ENCODE data around the gene NFKBIE. TPM values are rescaled to one million over a fixed set of nuclear protein-coding genes. Genes with fewer than 3 reads are reported as not detected.
"Not testable (repeated sequence)": the region's sequence is repeated elsewhere in the genome, so short reads cannot be mapped to it uniquely, and the experiment has no call there.

NFKBIE gene
- polyA plus RNA-seq, 1 donor (not counting 4 experiments of a cell fraction or from before 2014, with no cell fraction given), result 7.3 TPM

DNA sequence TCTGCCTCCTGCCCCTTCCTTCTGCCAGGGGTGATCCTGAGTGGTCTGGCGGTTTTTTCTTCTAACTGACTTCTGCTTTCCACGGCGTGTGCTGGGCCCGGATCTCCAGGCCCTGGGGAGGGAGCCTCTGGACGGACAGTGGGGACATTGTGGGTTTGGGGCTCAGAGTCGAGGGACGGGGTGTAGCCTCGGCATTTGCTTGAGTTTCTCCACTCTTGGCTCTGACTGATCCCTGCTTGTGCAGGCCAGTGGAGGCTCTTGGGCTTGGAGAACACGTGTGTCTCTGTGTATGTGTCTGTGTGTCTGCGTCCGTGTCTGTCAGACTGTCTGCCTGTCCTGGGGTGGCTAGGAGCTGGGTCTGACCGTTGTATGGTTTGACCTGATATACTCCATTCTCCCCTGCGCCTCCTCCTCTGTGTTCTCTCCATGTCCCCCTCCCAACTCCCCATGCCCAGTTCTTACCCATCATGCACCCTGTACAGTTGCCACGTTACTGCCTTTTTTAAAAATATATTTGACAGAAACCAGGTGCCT lies 31.7 kb downstream of the NFKBIE start:
- Histone ChIP-seq H3K9me3 (ENCODE audit: control insufficient read depth, low read depth, low read length) (no peaks in the 10 kb centered on the region), H3K27ac (ENCODE audit: control insufficient read depth, insufficient read depth, low read length) (no peak overlapping the region), H3K9ac (ENCODE audit: control insufficient read depth, extremely low read depth, insufficient read depth, low read length) (no peak overlapping the region), H3K27me3 (ENCODE audit: control insufficient read depth, extremely low read depth, insufficient read depth, low read length) (no peaks in the 10 kb centered on the region), H4K20me1 (ENCODE audit: control insufficient read depth, extremely low read depth, insufficient read depth, low read length) (no peaks in the 10 kb centered on the region), H3K4me2 (ENCODE audit: control insufficient read depth, extremely low read depth, insufficient read depth, low read depth, low read length) (no peak overlapping the region), H3K36me3 (ENCODE audit: control insufficient read depth in 2 of 2, extremely low read depth in 1 of 2, insufficient read depth in 2 of 2, low read length in 2 of 2) (peaks cover 7 to 24% of the 10 kb centered on the region in 2 experiments), H3K79me2 (ENCODE audit: control insufficient read depth, insufficient read depth, low read length) (no peaks in the 10 kb centered on the region), H3K4me3 (ENCODE audit: control insufficient read depth in 2 of 3, extremely low read depth in 1 of 3, insufficient read depth in 2 of 3, low read depth in 1 of 3, low read length in 3 of 3) (no peak overlapping the region), H3K9me1 (ENCODE audit: control insufficient read depth, extremely low read depth, insufficient read depth, low read length) (peaks cover 3% of the 10 kb centered on the region), H2AFZ (ENCODE audit: control insufficient read depth, low read length) (no peak overlapping the region), H3K4me1 (ENCODE audit: control insufficient read depth, extremely low read depth, insufficient read depth, low read length) (peaks cover 31% of the 10 kb centered on the region)
- FAIRE-seq (no peak), DNase-seq (ENCODE audit: low read depth, low spot score) (no peak)
- TF ChIP-seq EZH2 (IDR thresholded peaks at IDR 0.05; ENCODE audit: low read length), result no peak
- TF ChIP-seq, protein P1, sequence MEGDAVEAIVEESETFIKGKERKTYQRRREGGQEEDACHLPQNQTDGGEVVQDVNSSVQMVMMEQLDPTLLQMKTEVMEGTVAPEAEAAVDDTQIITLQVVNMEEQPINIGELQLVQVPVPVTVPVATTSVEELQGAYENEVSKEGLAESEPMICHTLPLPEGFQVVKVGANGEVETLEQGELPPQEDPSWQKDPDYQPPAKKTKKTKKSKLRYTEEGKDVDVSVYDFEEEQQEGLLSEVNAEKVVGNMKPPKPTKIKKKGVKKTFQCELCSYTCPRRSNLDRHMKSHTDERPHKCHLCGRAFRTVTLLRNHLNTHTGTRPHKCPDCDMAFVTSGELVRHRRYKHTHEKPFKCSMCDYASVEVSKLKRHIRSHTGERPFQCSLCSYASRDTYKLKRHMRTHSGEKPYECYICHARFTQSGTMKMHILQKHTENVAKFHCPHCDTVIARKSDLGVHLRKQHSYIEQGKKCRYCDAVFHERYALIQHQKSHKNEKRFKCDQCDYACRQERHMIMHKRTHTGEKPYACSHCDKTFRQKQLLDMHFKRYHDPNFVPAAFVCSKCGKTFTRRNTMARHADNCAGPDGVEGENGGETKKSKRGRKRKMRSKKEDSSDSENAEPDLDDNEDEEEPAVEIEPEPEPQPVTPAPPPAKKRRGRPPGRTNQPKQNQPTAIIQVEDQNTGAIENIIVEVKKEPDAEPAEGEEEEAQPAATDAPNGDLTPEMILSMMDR (optimal IDR thresholded peaks at IDR 0.05 in 1 of 3, IDR thresholded peaks at IDR 0.05 in 1 of 3, conservative IDR thresholded peaks at IDR 0.05 in 1 of 3; ENCODE audit: extremely low read depth in 1 of 3, insufficient read depth in 2 of 3, low read length in 3 of 3), result no peak
- dilution Hi-C loops (cut with MboI; ENCODE audit: extremely low pct_ligation_motif_present, low sequenced_read_pairs), result no loop called here

DNA sequence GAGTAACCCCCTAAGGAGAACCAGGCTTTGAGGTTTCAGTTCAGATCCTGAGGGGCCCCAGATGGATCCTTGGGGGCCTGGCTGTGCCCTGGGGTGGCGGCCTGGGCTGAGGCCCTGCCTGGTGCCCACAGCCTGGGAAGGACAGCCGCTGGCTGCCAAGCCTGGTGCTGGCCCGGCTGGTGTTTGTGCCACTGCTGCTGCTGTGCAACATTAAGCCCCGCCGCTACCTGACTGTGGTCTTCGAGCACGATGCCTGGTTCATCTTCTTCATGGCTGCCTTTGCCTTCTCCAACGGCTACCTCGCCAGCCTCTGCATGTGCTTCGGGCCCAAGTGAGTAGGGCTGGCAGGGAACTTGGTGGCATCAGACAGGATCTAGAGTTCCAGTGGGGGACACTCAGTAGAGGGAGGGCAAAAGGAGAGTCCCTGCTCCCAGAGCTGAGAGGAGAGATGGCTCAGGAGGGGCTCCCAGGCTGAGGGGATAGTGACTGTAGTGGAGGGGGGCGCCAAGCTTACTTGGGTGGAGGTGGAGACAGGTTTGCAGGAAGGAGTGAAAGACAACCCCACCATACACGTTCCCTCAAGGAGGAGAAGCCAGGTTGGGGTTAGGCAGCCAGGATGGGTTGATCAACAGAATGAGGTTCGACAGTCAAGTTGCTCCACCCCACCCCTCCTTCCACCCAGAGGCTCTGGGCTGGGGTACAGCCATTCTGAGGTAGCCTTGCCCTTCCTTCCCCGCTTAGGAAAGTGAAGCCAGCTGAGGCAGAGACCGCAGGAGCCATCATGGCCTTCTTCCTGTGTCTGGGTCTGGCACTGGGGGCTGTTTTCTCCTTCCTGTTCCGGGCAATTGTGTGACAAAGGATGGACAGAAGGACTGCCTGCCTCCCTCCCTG lies 32.4 kb downstream of the NFKBIE start:
- FAIRE-seq (no peak), DNase-seq (ENCODE audit: low read depth, low spot score) (no peak)
- Histone ChIP-seq H4K20me1 (ENCODE audit: control insufficient read depth, extremely low read depth, insufficient read depth, low read length) (no peaks in the 10 kb centered on the region), H3K9me1 (ENCODE audit: control insufficient read depth, extremely low read depth, insufficient read depth, low read length) (peaks cover 3% of the 10 kb centered on the region), H2AFZ (ENCODE audit: control insufficient read depth, low read length) (no peak overlapping the region), H3K9me3 (ENCODE audit: control insufficient read depth, low read depth, low read length) (no peaks in the 10 kb centered on the region), H3K4me3 (ENCODE audit: control insufficient read depth in 2 of 3, extremely low read depth in 1 of 3, insufficient read depth in 2 of 3, low read depth in 1 of 3, low read length in 3 of 3) (no peak overlapping the region), H3K4me2 (ENCODE audit: control insufficient read depth, extremely low read depth, insufficient read depth, low read depth, low read length) (no peak overlapping the region), H3K9ac (ENCODE audit: control insufficient read depth, extremely low read depth, insufficient read depth, low read length) (no peak overlapping the region), H3K27ac (ENCODE audit: control insufficient read depth, insufficient read depth, low read length) (no peak overlapping the region), H3K36me3 (ENCODE audit: control insufficient read depth in 2 of 2, extremely low read depth in 1 of 2, insufficient read depth in 2 of 2, low read length in 2 of 2) (peaks cover 7 to 29% of the 10 kb centered on the region in 2 experiments), H3K27me3 (ENCODE audit: control insufficient read depth, extremely low read depth, insufficient read depth, low read length) (no peaks in the 10 kb centered on the region), H3K4me1 (ENCODE audit: control insufficient read depth, extremely low read depth, insufficient read depth, low read length) (peaks cover 24% of the 10 kb centered on the region), H3K79me2 (ENCODE audit: control insufficient read depth, insufficient read depth, low read length) (no peaks in the 10 kb centered on the region)
- dilution Hi-C loops (cut with MboI; ENCODE audit: extremely low pct_ligation_motif_present, low sequenced_read_pairs), result no loop called here
- no peak for TF ChIP-seq EZH2 (IDR thresholded peaks at IDR 0.05; ENCODE audit: low read length)
- TF ChIP-seq, protein P1 (optimal IDR thresholded peaks at IDR 0.05 in 1 of 3, IDR thresholded peaks at IDR 0.05 in 1 of 3, conservative IDR thresholded peaks at IDR 0.05 in 1 of 3; ENCODE audit: extremely low read depth in 1 of 3, insufficient read depth in 2 of 3, low read length in 3 of 3), result no peak

DNA sequence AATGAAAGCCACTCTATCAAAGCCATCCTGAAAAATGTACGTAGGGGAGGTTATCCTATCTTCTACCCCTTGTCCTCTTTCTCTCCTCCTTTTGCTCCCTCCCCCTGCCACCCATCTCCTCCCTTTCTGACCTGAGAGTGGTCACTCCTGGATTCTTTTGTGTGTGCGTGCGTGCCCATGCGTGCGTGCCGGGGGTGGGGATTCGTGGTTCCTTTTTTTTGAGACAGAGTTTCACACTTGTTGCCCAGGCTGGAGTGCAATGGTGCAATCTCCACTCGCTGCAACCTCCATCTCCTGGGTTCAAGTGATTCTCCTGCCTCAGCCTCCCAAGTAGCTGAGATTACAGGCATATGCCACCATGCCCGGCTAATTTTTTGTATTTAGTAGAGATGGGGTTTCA lies 33.9 kb downstream of the NFKBIE start:
- not testable (repeated sequence) for FAIRE-seq; H3K27ac ChIP-seq (ENCODE audit: control insufficient read depth, insufficient read depth, low read length)

More for the DNA sequence above, 33.9 kb downstream of the NFKBIE start:
- dilution Hi-C loops (cut with MboI; ENCODE audit: extremely low pct_ligation_motif_present, low sequenced_read_pairs); H3K9me3 ChIP-seq (ENCODE audit: control insufficient read depth, low read depth, low read length); H4K20me1 ChIP-seq (ENCODE audit: control insufficient read depth, extremely low read depth, insufficient read depth, low read length); H3K4me2 ChIP-seq (ENCODE audit: control insufficient read depth, extremely low read depth, insufficient read depth, low read depth, low read length); H2AFZ ChIP-seq (ENCODE audit: control insufficient read depth, low read length); H3K79me2 ChIP-seq (ENCODE audit: control insufficient read depth, insufficient read depth, low read length); H3K4me3 ChIP-seq (ENCODE audit: control insufficient read depth in 2 of 3, extremely low read depth in 1 of 3, insufficient read depth in 2 of 3, low read depth in 1 of 3, low read length in 3 of 3); H3K27me3 ChIP-seq (ENCODE audit: control insufficient read depth, extremely low read depth, insufficient read depth, low read length); H3K9ac ChIP-seq (ENCODE audit: control insufficient read depth, extremely low read depth, insufficient read depth, low read length); DNase-seq (ENCODE audit: low read depth, low spot score); H3K9me1 ChIP-seq (ENCODE audit: control insufficient read depth, extremely low read depth, insufficient read depth, low read length): not testable (repeated sequence)
- H3K4me1 ChIP-seq (ENCODE audit: control insufficient read depth, extremely low read depth, insufficient read depth, low read length), result peaks cover 27% of the 10 kb centered on the region
- H3K36me3 ChIP-seq (ENCODE audit: control insufficient read depth in 2 of 2, extremely low read depth in 1 of 2, insufficient read depth in 2 of 2, low read length in 2 of 2), result peaks cover 14 to 29% of the 10 kb centered on the region in 2 experiments
